Measurements from ENCODE around the gene RGS7.
"Not testable (repeated sequence)": the region's sequence is repeated elsewhere in the genome, so short reads cannot be mapped to it uniquely, and the experiment has no call there.

Gene RGS7

DNA sequence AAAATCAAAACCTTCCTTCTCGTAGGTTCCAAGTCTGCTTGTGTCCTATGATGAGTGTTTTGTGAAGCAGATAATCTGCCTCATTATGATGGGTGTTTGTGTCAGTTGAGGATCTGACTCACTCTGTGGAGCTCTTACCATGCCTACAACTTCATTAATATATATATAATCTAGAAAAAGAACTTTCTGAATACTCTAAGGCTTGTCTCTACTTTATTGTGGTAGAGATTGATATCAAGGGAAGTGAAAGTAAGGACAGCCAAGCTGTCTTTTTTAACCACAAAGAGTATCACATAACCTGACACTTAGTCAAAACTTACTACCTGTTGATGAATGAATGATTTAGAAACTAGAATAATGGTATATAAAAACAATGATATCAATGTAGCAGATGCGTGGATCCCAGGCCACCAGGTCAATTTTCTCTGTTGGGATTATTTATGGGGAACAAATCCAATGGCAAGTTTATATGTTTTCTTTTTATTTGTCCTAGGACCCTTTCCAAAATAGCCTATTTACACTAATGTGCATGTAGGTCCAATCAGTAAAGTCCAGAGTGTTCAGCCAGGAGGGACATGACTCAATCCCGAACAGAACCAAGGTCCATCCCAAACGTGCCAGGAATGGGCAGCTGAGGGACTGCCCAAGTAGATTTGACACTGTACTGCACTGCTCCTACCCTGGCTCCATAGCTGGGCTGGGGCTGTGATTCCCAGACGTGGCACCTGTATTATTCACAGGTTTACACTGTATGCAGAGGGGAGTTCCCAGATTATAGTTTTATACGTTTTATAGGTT, 562.8 kb downstream of the RGS7 start:
- H3K4me3 ChIP-seq (ENCODE audit: low read depth, low read length): no peak overlapping the region
- in situ Hi-C loops (cut with HindIII; ENCODE audit: low sequenced_read_pairs): no loop called here
- no peak for DNase-seq (ENCODE audit: low read depth)
- TF ChIP-seq, protein P1, sequence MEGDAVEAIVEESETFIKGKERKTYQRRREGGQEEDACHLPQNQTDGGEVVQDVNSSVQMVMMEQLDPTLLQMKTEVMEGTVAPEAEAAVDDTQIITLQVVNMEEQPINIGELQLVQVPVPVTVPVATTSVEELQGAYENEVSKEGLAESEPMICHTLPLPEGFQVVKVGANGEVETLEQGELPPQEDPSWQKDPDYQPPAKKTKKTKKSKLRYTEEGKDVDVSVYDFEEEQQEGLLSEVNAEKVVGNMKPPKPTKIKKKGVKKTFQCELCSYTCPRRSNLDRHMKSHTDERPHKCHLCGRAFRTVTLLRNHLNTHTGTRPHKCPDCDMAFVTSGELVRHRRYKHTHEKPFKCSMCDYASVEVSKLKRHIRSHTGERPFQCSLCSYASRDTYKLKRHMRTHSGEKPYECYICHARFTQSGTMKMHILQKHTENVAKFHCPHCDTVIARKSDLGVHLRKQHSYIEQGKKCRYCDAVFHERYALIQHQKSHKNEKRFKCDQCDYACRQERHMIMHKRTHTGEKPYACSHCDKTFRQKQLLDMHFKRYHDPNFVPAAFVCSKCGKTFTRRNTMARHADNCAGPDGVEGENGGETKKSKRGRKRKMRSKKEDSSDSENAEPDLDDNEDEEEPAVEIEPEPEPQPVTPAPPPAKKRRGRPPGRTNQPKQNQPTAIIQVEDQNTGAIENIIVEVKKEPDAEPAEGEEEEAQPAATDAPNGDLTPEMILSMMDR (IDR thresholded peaks at IDR 0.05; ENCODE audit: low read depth, low read length, missing control alignments): no peak

DNA sequence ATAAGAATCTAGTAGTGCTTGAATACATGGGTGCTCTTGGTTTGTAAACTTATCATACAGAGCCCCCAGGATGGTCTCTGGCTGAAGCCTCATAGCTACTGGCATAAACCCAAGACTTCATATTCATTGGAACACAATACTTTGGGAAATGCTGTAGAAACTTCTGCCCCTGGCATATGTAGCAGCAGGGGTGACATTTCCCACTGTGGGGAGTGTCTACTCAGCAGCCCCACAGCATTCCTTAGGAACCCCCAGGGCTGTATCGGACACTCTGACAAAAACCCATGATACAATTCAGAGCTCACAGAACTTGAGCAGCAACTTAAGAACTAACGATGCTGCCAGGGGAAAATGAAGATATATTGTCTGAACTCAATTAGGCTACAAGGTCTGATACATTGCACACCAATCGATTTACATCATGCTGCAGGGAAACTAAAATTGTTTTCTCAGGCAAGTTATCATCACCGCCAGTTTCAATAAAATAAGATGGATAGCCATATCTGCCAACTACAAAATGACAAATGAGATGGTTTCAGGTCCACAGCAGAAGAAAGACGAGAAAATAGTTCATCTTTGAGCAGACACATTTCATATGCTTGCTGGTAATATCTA, 564.0 kb downstream of the RGS7 start:
- in situ Hi-C loops (cut with HindIII; ENCODE audit: low sequenced_read_pairs): no loop called here
- DNase-seq (ENCODE audit: low read depth): no peak
- H3K4me3 ChIP-seq (ENCODE audit: low read depth, low read length): no peak overlapping the region
- TF ChIP-seq, protein P1 (IDR thresholded peaks at IDR 0.05; ENCODE audit: low read depth, low read length, missing control alignments): no peak

DNA sequence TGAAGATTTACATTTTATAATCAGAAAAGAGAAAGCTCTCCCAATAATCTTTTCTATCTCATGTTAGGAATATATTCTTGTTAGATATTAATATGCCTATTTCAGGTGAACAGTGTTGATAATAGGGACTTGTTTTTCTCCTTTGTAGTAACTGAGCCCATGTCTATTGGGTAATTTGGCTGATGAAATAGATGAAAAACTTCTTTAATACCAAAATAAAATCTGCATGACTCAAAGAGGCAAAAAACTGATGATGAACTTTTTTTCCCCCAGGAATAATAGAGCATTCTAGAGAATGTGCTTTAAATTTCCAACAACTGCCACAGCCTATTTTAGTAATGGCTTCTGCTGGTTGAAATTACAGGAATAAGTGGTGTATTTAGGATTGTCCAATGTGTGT, 566.1 kb downstream of the RGS7 start:
- DNase-seq (ENCODE audit: low read depth): no peak
- H3K4me3 ChIP-seq (ENCODE audit: low read depth, low read length): no peak overlapping the region
- TF ChIP-seq, protein P1 (IDR thresholded peaks at IDR 0.05; ENCODE audit: low read depth, low read length, missing control alignments): no peak
- in situ Hi-C loops (cut with HindIII; ENCODE audit: low sequenced_read_pairs): no loop called here

DNA sequence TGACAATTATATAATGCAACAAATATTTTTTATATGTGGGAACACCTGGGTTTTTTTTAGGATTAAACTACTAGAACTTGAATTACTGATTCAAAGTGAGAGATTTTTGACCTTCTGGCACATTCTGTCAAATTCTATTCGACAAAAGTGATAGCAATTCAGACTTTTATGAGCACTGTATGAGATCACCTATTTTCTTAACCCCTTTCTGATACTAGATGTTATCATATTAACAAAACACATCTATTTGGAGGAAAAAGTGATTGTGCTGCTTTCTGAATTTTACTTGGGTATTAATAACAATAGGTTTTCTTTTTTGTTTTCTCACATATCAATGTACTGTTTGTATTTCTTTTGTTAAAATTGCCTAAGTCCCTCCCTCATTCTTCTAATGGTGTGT, 570.1 kb downstream of the RGS7 start:
- no peak overlapping the region for H3K4me3 ChIP-seq (ENCODE audit: low read depth, low read length)
- TF ChIP-seq, protein P1 (IDR thresholded peaks at IDR 0.05; ENCODE audit: low read depth, low read length, missing control alignments): no peak
- no peak for DNase-seq (ENCODE audit: low read depth)
- in situ Hi-C loops (cut with HindIII; ENCODE audit: low sequenced_read_pairs): loop anchor here (5.0 kb wide), 1 partner anchor 65 kb away; no protein-coding TSS in a partner anchor

DNA sequence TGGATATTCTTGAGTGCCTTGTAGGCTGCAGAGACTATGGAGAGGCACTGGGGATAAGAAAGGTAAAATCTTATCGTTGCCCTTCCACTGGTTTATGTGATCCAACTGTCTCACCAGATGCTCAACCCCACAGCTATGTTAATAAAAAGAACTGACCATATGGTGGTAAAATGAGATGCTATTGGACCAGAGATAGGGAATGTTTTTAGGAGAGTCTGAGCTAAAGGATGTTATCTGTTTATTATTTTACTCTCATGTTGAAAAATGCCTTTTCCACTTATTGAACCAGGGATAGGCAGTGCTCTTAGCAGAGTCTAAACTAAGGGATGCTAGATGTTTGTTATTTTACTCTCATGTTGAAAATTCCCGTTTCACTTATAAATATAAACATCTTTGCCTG, 572.2 kb downstream of the RGS7 start:
- H3K4me3 ChIP-seq (ENCODE audit: low read depth, low read length): no peak overlapping the region
- in situ Hi-C loops (cut with HindIII; ENCODE audit: low sequenced_read_pairs): loop anchor here (5.0 kb wide), 1 partner anchor 68 kb away; no protein-coding TSS in a partner anchor
- DNase-seq (ENCODE audit: low read depth): no peak
- TF ChIP-seq, protein P1 (IDR thresholded peaks at IDR 0.05; ENCODE audit: low read depth, low read length, missing control alignments): no peak

DNA sequence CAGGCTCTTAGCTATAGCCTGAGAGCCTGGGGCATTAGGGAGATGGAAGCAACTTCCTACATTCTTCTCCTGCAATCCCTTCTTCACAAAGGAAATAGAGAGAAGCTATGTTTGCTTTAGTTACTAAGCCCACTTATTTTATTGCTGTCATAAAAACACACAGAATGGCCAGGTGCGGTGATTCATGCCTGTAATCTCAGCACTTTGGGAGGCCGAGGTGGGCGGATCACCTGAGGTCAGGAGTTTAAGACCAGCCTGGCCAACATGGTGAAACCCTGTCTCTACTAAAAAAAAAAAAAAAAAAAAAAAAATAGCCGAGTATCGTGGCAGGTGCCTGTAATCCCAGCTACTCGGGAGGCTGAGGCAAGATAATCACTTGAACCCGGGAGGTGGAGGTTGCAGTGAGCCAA, 573.3 kb downstream of the RGS7 start:
- DNase-seq (ENCODE audit: low read depth); H3K4me3 ChIP-seq (ENCODE audit: low read depth, low read length); in situ Hi-C loops (cut with HindIII; ENCODE audit: low sequenced_read_pairs): not testable (repeated sequence)

DNA sequence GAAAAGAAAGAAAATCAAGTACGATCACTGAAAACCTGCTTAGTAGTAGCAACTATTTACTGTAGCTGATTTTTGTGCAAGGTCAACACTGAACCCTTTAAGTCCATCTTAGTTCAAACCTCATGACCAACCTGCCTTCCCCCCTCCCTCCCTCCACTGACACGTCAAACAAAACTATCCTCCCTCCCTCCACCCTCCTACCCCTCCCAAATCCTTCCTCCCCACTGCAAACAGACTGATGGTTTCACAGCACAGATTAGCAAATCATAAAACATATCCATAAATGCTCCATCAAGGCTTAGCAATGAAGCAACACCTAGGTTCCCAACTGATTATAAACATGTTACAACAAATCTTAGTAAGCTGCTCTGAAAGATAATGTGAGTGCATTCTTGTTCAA, 580.8 kb downstream of the RGS7 start:
- TF ChIP-seq, protein P1 (IDR thresholded peaks at IDR 0.05; ENCODE audit: low read depth, low read length, missing control alignments): no peak
- in situ Hi-C loops (cut with HindIII; ENCODE audit: low sequenced_read_pairs): no loop called here
- DNase-seq (ENCODE audit: low read depth): no peak
- H3K4me3 ChIP-seq (ENCODE audit: low read depth, low read length): no peak overlapping the region

All from astrocyte of the cerebellum (primary cell).